Activated naive CD4-positive, alpha-beta T cell treated with anti-CD3 and anti-CD28 coated beads, Interleukin-2, amount 50 U/mL, for 72 hours (primary cell): ENCODE results near the gene INPP5D. TPM values are rescaled to one million over a fixed set of nuclear protein-coding genes. Genes with fewer than 3 reads are reported as not detected.

Experiments
- ATAC-seq, 2 donors: fragments of 150-1000 bp; cut with Tn5 transposase; 2 replicates each; pipeline ENCODE4 v1.10.0; 2021; ENCODE audit warnings: mild to moderate bottlenecking in 2 of 2, moderate library complexity in 2 of 2
- DNase-seq, 2 donors: peaks; one replicate each; pipeline ENCODE4 v3.0.0; 2021 to 2022; ENCODE audit warnings: low spot score in 2 of 2
- H3K27ac Mint-ChIP-seq, 2 donors: one replicate each; pipeline ENCODE4 v1.8.0; 2022; ENCODE audit warnings: mild to moderate bottlenecking in 2 of 2, mixed read lengths in 2 of 2
- H3K36me3 Mint-ChIP-seq, 2 donors: one replicate each; pipeline ENCODE4 v1.8.0; 2022; ENCODE audit warnings: mixed read lengths in 2 of 2
- H3K9me3 Mint-ChIP-seq, 2 donors: one replicate each; pipeline ENCODE4 v1.8.0; 2022; ENCODE audit warnings: mixed read lengths in 2 of 2
- total RNA-seq, 2 donors: library from RNA; stranded (reverse); gene quantifications; one replicate each; pipeline ENCODE4 v1.2.3, GENCODE V29; 2022

Gene INPP5D
- total RNA-seq, 2 donors from 2014 or later = 70.7 to 71.1 TPM

DNA sequence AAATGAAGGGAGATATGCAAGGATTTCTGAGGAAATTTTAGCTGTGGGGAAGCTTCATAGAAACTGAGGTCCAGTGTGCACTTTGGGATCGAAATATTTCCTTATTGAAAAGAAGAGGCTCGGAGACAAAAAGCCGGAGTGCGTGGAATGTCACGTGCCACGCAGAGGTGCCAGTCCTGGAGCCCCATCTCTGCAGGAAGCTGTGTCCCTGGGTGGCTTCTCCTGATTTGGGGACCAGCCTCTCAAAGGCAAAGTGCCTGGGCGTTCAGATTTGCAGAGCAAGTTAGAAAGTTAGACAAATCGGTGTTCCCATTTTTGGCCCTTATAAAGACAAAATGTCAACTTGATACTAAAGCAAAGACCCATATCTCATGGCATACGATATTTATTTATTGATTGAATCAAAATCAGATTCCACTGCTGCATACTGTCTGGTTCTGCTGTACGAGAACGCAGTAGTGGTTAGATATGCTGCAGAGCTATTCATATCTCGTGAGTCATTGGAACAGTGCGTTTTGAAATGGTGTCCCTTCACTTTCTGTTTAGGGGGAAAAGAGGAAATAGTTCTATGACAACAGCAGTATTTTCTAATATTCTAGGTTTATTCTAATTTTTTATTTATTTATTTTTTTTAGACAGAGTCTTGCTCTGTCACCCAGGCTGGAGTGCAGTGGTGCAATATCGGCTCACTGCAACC, 182.2 kb downstream of the INPP5D start:
- Mint-ChIP-seq H3K9me3 (no peaks in the 10 kb centered on the region), H3K27ac (no peak overlapping the region), H3K36me3 (no peaks in the 10 kb centered on the region)
- DNase-seq = no peak
- peak; percentile 36 to 51 for ATAC-seq

DNA sequence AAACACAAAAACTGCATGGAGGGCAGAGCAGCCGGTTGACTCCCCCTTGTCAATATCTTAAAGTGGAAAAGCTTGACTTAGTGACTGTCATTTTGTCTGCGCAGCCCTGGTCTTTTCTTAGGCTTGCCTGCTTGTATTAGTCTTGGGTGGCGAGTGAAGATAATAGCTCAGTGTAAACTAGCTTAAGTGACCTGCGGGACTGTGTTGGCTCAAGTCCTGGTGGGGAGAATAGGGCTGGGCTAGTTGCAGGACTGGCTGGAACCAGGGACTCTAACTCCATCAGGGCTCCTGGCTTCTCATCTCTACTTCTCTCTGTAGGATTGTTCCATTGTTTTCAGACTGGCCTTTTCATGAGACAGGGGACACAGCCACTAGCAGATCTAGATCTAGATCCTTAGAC, 183.2 kb downstream of the INPP5D start:
- H3K9me3 Mint-ChIP-seq = no peaks in the 10 kb centered on the region
- H3K36me3 Mint-ChIP-seq = no peaks in the 10 kb centered on the region
- DNase-seq (no peak), ATAC-seq (no peak)
- H3K27ac Mint-ChIP-seq = peak overlapping the region in 1 of 2 donors; percentile 14

DNA sequence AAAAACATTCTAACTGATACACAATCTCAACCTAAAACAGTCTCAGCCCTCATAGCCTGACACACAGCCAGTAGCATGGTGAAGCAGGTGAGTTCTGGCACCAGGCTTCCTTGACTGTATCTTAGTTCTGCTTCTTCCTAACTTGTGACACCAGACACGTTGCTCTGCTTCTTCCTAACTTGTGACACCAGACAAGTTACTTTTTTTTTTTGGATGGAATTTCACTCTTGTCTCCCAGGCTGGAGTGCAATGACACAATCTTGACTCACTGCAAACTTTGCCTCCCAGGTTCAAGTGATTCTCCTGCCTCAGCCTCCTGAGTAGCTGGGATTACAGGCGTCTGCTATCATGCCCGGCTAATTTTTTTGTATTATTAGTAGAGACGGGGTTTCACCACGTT, 184.7 kb downstream of the INPP5D start:
- peak overlapping the region in 1 of 2 donors; percentile 38 for H3K27ac Mint-ChIP-seq
- DNase-seq (no peak), ATAC-seq (no peak)
- no peaks in the 10 kb centered on the region for H3K36me3 Mint-ChIP-seq
- H3K9me3 Mint-ChIP-seq = no peaks in the 10 kb centered on the region

DNA sequence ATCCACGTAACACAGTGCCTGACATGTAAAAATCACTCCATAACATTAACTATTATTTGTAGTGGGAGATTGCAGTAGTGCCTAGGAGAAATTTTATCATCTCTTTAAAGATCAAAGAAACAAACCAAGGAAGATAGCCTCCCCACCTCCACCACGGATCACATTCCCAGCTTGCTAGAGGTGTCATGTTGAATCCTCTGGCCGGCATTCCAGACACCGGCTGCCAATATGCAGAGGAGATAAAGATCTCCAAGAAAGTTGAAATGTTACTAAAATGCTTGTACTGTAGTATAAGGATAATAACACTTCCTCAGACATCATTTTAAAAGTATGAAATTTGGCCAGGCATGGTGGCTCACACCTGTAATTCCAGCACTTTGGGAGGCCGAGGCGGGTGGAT, 185.3 kb downstream of the INPP5D start:
- H3K9me3 Mint-ChIP-seq = peaks cover 0 to 5% of the 10 kb centered on the region in 2 donors
- no peak for ATAC-seq
- H3K27ac Mint-ChIP-seq = peak overlapping the region in 1 of 2 donors; percentile 38
- no peak for DNase-seq
- H3K36me3 Mint-ChIP-seq = peaks cover 0 to 3% of the 10 kb centered on the region in 2 donors

DNA sequence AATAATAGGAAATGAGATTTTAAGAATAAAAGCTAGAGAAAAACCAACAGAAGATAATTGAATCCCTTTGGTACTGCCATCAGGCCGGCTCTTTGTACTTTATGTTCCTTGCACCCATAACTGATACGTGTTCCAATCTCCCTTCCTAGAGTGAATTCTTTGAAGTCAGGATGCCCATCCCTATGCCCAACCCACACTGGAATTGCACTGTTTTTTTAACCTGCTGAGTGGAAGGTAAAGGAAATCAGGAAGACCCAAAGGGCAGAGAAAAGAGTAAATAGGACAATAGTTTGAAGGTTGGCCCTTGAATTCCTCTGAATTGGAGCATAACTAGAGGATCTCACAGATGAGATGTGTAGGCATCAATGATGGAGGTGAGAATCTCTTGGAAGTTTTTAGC, 187.0 kb downstream of the INPP5D start:
- peak in 1 of 2 donors; percentile 0 for ATAC-seq
- Mint-ChIP-seq H3K27ac (peak overlapping the region; percentile 93 to 95), H3K9me3 (peaks cover 0 to 10% of the 10 kb centered on the region in 2 donors), H3K36me3 (peaks cover 9 to 13% of the 10 kb centered on the region in 2 donors)
- DNase-seq = no peak

DNA sequence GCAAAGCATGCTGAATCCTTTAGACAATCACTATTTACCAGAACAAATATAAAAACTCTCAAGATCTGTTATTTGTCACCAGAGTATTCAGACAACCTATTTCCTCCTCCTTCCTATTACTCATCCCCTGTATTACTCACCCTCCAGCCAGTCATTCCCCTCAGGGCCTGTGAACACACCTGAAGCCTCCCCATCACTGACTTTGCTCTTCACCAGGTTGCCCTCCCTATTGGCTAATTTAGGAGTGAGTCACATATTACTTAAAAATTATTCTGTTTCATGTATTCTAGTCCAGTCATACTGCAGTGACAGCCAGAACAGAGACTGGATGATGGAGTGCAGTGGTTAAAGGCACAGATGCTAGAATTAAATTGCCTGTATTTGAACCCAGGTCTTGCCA, 187.6 kb downstream of the INPP5D start:
- DNase-seq = peak; percentile 69 to 72
- peak; percentile 89 to 92 for ATAC-seq
- H3K9me3 Mint-ChIP-seq = peaks cover 0 to 10% of the 10 kb centered on the region in 2 donors
- peak overlapping the region; percentile 93 to 95 for H3K27ac Mint-ChIP-seq
- peaks cover 16 to 19% of the 10 kb centered on the region in 2 donors for H3K36me3 Mint-ChIP-seq

DNA sequence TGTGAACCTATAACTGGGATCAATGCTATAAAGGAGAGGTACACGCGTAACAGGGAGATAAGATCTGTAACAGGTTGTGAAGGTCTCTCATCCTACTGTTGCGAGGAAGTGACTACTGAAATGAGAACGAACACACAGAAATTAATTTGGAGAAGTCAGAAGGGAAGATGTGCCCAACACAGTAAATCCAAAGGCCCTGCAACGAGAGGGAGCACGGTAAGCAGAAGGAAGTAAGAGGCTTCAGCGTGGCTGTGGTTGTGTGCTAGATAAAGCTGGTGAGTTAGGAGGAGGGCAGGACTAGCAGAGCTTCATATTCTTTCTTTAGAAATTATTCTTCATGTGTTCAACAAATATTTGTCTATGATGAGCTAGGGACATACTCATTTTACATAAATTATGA, 188.9 kb downstream of the INPP5D start:
- ATAC-seq = no peak
- no peak for DNase-seq
- Mint-ChIP-seq H3K27ac (peak overlapping the region in 1 of 2 donors; percentile 26), H3K9me3 (peaks cover 0 to 10% of the 10 kb centered on the region in 2 donors), H3K36me3 (peaks cover 19 to 26% of the 10 kb centered on the region in 2 donors)

DNA sequence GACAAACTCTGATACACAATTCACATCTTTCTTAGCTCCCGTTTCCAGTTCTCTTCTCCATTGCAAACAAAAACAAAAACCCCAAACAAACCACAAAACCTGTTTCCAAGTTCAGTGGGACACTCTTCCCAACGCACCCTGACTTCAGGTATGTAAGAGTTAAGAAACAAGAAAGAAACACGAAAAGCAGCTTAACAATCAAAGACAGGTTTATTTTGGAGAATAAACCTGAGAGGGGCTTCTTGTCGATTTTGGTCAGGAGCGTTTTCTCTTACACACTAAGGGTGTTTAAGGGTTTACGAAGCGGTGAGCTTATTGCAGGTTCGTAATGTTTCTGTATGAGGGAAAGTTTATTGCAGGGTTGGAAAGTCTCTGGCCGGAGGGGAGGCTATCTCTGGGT, 190.4 kb downstream of the INPP5D start:
- peaks cover 24 to 34% of the 10 kb centered on the region in 2 donors for H3K36me3 Mint-ChIP-seq
- H3K27ac Mint-ChIP-seq = peak overlapping the region; percentile 95 to 97
- DNase-seq (no peak), ATAC-seq (no peak)
- peaks cover 0 to 10% of the 10 kb centered on the region in 2 donors for H3K9me3 Mint-ChIP-seq

DNA sequence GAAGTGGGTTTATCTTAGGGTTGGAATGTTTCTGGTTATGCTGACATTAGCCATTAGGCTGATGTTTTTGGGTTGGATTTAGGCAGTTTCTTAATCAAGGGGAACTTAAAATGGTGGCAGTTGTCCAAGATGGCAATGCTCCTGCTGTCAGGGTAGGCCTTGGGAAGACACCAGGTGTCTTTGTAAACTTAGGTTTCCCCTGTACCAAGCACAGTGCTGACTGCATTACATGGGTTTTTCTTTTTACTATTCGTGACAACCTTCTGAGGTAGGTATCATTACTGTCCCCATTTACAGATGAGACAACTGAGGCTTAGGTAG, 190.8 kb downstream of the INPP5D start:
- peaks cover 0 to 10% of the 10 kb centered on the region in 2 donors for H3K9me3 Mint-ChIP-seq

DNA sequence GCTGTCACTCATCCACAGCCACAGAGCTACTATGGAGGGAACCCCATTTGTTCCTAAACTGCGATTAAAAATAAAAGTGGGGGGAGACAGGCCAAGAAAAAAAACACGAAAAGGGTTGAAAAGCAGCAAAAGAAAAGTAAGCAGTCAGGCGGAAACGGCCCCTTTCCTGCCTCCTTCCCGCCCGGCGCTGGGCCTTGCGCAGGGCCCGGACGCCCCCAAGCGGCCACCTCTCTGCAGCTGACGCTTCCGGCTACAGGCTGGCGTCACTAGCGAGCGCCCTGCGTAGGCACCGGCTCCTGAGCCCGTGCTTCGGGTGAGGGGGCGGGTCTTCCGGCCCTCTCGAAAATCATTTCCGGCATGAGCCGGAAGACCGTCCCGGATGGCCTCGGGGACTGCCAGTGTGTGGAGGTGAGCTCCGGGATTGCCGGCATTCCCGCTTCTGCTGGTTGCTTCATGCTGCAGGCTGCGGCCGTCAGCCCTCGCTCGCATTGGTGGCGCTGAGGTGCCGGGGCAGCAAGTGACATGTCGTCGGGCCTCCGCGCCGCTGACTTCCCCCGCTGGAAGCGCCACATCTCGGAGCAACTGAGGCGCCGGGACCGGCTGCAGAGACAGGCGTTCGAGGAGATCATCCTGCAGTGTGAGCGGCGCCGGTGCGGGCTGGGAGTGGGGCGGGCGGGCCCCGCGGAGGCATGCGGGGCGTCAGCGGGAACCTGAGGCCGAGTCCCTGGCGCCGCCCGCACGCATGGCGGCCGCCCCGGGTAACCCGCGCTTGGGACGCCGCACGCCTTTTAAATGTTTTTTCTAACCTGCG, 191.4 kb downstream of the INPP5D start, which contains the start of gene ATG16L1:
TSS of gene ATG16L1 (plus strand) at position 368 of the 811 bp plus-strand sequence. CDS start at position 523, 155 bp downstream.
- DNase-seq (peak; percentile 94 to 97), ATAC-seq (peak; percentile 83)
- Mint-ChIP-seq H3K36me3 (peaks cover 24 to 36% of the 10 kb centered on the region in 2 donors), H3K9me3 (peaks cover 0 to 10% of the 10 kb centered on the region in 2 donors), H3K27ac (peak within 1 kb of the TSS; percentile 95 to 97)

More for the DNA sequence above, 190.8 kb downstream of the INPP5D start:
- ATAC-seq (peak; percentile 0 to 9), DNase-seq (no peak)
- peaks cover 24 to 36% of the 10 kb centered on the region in 2 donors for H3K36me3 Mint-ChIP-seq
- peak overlapping the region; percentile 95 to 97 for H3K27ac Mint-ChIP-seq

DNA sequence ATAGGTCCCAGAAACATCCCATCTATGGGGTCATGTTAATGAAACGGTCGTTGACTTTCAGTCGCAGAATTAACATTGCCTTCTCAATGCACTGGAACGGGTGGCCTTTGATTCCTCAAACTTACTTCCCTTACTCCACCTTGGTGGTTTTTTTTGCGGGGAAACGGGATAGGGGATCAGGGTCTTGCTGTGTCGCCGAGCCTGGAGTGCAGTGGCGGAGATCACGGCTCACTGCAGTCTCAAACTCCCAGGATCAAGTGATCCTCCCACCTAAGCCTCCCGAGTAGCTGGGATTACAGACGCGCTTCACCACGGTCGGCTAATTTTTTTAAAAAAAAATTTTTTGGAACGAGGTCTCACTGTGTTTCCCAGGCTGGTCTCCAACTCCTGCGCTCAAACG, 192.1 kb downstream of the INPP5D start:
- peaks cover 24 to 36% of the 10 kb centered on the region in 2 donors for H3K36me3 Mint-ChIP-seq
- DNase-seq (no peak), ATAC-seq (no peak)
- H3K9me3 Mint-ChIP-seq = peaks cover 0 to 10% of the 10 kb centered on the region in 2 donors
- H3K27ac Mint-ChIP-seq = peak overlapping the region; percentile 95

DNA sequence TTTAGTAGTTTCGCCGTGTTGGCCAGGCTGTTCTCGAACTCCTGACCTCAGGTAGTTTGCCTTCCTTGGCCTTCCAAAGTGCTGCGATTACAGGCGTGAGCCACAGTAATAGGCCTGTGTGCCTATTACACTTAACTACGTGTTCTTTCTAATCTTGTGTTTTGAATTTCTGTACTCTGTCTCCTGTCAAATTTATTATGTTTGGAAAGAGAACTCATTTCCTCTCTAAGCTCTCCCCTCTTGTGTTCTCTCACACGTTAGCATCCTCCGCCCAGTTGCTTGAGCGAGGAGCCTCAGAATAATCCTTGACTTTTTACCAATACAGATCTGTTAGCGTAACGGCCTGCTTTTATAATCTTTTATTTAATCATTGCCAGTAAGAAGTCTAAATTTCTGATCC, 195.0 kb downstream of the INPP5D start:
- peaks cover 0 to 8% of the 10 kb centered on the region in 2 donors for H3K9me3 Mint-ChIP-seq
- peak overlapping the region; percentile 1 to 5 for H3K27ac Mint-ChIP-seq
- no peak for DNase-seq
- ATAC-seq = no peak
- peaks cover 36 to 41% of the 10 kb centered on the region in 2 donors for H3K36me3 Mint-ChIP-seq

DNA sequence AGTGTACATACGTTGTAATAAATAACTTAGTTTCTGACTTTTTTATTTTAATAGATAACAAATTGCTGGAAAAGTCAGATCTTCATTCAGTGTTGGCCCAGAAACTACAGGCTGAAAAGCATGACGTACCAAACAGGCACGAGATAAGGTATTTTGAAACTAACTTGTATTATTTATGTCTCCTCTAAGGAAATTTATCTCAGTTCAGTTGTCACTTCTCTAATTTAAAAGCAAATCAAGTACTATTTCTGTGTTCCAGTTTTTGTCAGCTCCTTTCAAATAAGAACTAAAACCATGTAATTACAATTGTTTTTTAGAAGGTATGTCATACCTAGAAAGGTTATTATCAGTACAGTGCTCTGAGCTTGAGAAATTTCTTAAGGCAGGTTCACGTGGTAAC, 195.9 kb downstream of the INPP5D start:
- H3K36me3 Mint-ChIP-seq = peaks cover 31 to 32% of the 10 kb centered on the region in 2 donors
- H3K9me3 Mint-ChIP-seq = no peaks in the 10 kb centered on the region
- ATAC-seq = no peak
- no peak overlapping the region for H3K27ac Mint-ChIP-seq
- DNase-seq = no peak

Other genes with a start within 250 kb of the INPP5D start
- gene SNORC, start 190.1 kb upstream of the INPP5D start, total RNA-seq = 1 to 10 TPM; 1.3 to 3.6 TPM
- under 1 TPM in 1 of 2 donors, not detected in 1; 0.23 TPM for gene NGEF, start 47.1 kb upstream of the INPP5D start, total RNA-seq
- gene NEU2, start 27.7 kb upstream of the INPP5D start, total RNA-seq = not detected
- 10 to 100 TPM; 30.6 to 34.2 TPM for gene ATG16L1, start 191.3 kb downstream of the INPP5D start, total RNA-seq
- gene SAG, start 247.5 kb downstream of the INPP5D start, total RNA-seq = under 1 TPM in 1 of 2 donors, not detected in 1; 0.05 TPM